Cardiac fibroblast (primary cell): Measurements from ENCODE around the gene CYP4X1.
"Not testable (repeated sequence)": the region's sequence is repeated elsewhere in the genome, so short reads cannot be mapped to it uniquely, and the experiment has no call there.

ENCODE experiments used
- DNase-seq, 2 donors: peaks; one replicate each; pipeline versions ENCODE4 v3.0.0 to v3.0.0-alpha.2; 2010; ENCODE audit warnings: low read depth in 2 of 2
- H3K4me3 ChIP-seq, 2 donors: replicated peaks in 1 of 2; 1 replicate in 1 of 2; 2 replicates in 1 of 2; pipeline ENCODE4 v1.5.1; 2011; ENCODE audit warnings: low read depth in 2 of 2, low read length in 2 of 2, mild to moderate bottlenecking in 2 of 2, moderate library complexity in 1 of 2
- TF ChIP-seq, protein P1 (sequence below): IDR thresholded peaks from one replicate; pipeline ENCODE4 v1.5.1; 2011; ENCODE audit warnings: low read depth, mild to moderate bottlenecking, low read length, inconsistent platforms

Gene CYP4X1, protein sequence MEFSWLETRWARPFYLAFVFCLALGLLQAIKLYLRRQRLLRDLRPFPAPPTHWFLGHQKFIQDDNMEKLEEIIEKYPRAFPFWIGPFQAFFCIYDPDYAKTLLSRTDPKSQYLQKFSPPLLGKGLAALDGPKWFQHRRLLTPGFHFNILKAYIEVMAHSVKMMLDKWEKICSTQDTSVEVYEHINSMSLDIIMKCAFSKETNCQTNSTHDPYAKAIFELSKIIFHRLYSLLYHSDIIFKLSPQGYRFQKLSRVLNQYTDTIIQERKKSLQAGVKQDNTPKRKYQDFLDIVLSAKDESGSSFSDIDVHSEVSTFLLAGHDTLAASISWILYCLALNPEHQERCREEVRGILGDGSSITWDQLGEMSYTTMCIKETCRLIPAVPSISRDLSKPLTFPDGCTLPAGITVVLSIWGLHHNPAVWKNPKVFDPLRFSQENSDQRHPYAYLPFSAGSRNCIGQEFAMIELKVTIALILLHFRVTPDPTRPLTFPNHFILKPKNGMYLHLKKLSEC

GRCh38 chr1:47023268-47024140, at the start of gene CYP4X1:
Gene CYP4X1, plus strand, starts transcription at chr1:47023669. Its CDS starts 149 bp downstream, at chr1:47023818.
- peak; percentile 23 to 58 for DNase-seq
- TF ChIP-seq, protein P1, sequence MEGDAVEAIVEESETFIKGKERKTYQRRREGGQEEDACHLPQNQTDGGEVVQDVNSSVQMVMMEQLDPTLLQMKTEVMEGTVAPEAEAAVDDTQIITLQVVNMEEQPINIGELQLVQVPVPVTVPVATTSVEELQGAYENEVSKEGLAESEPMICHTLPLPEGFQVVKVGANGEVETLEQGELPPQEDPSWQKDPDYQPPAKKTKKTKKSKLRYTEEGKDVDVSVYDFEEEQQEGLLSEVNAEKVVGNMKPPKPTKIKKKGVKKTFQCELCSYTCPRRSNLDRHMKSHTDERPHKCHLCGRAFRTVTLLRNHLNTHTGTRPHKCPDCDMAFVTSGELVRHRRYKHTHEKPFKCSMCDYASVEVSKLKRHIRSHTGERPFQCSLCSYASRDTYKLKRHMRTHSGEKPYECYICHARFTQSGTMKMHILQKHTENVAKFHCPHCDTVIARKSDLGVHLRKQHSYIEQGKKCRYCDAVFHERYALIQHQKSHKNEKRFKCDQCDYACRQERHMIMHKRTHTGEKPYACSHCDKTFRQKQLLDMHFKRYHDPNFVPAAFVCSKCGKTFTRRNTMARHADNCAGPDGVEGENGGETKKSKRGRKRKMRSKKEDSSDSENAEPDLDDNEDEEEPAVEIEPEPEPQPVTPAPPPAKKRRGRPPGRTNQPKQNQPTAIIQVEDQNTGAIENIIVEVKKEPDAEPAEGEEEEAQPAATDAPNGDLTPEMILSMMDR: no peak
- H3K4me3 ChIP-seq: peak within 1 kb of the TSS; percentile 24 to 55

GRCh38 chr1:46983166-46983829, 40.2 kb upstream of the CYP4X1 start:
- TF ChIP-seq, protein P1: no peak
- DNase-seq: no peak
- H3K4me3 ChIP-seq: no peak overlapping the region

DNA sequence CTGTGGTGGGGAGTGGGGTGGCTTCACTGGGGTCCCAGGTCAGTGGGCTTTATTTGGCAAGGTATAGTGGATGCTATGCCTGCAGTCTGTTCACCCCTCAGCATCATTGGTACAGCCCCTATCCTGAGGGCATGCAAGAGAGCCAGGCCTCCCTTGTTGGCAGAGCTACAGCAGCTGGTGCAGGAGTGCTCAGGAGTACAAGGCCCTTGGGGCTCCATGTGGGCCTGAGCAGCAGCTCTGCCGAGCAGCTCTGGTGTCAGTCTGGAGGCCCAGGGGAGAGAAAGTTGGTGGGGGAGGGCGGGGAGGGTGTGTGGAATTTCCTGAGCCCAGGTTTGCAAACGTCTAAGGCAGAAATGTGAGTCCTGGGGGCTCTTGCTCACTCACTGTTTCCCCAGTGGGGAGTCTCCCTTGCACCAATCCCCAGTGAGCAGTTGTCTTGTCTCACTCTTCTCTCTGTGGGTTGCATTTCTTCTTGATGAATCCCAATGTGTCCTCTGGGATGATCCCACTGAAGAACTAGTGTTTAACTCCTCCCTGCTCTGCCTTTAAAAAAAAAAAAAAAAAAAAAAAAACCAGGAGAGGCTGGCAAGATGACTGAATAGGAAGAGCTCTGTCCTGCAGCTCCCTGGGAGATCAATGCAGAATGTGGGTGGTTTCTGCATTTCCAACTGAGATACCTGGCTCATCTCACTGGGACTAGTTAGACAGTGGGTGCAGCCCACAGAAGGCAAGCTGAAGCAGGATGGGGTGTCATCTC, 39.5 kb upstream of the CYP4X1 start:
- TF ChIP-seq, protein P1: no peak
- no peak for DNase-seq
- H3K4me3 ChIP-seq: no peak overlapping the region

DNA sequence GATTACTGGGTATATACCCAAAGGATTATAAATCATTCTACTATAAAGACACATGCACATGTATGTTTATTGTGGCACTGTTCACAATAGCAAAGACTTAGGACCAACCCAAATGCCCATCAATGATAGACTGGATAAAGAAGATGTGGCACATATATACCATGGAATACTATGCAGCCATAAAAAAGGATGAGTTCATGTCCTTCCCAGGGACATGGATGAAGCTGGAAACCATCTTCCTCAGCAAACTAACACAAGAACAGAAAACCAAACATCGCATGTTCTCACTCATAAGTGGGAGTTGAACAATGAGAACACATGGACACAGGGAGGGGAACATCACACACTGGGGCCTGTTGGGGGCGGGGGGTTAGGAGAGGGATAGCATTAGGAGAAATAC, 32.9 kb upstream of the CYP4X1 start:
- not testable (repeated sequence) for DNase-seq, H3K4me3 ChIP-seq

GRCh38 chr1:46991083-46991923, 32.2 kb upstream of the CYP4X1 start:
- no peak overlapping the region for H3K4me3 ChIP-seq
- peak in 1 of 2 donors; percentile 12 for DNase-seq
- TF ChIP-seq, protein P1: no peak

DNA sequence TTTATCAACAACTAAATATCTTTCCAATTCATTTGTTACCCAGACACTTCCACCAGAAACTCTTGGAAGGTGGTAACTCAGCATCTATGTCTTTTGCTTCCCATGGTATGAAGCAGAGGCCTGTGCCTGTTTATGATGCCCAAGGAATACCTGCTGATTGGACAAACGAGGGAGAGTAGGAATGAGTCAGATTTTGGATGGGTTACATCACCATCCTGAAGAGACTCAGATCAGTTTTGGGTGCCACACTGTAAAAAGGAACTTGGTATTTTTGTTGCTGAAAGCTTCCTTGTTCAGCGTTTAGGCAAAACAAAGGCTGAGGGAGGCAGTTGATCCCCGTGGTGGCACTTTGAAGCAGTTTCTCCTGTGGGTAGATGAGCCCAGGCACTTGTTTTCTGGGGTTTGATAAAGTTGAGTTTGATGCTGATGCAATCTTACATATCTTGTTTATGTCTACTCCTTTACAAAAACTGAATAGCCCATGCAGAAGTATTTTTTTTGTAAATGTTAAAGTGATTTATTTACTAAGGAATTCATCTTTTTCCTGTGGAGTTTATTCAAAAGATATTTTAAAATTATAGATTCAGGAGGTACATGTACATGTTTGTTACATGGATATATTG, 26.7 kb upstream of the CYP4X1 start:
- DNase-seq: no peak

More for the DNA sequence above, 26.7 kb upstream of the CYP4X1 start:
- H3K4me3 ChIP-seq: no peak overlapping the region
- TF ChIP-seq, protein P1: no peak
